ENCODE measurements around the gene UBL4A.

UBL4A gene

DNA sequence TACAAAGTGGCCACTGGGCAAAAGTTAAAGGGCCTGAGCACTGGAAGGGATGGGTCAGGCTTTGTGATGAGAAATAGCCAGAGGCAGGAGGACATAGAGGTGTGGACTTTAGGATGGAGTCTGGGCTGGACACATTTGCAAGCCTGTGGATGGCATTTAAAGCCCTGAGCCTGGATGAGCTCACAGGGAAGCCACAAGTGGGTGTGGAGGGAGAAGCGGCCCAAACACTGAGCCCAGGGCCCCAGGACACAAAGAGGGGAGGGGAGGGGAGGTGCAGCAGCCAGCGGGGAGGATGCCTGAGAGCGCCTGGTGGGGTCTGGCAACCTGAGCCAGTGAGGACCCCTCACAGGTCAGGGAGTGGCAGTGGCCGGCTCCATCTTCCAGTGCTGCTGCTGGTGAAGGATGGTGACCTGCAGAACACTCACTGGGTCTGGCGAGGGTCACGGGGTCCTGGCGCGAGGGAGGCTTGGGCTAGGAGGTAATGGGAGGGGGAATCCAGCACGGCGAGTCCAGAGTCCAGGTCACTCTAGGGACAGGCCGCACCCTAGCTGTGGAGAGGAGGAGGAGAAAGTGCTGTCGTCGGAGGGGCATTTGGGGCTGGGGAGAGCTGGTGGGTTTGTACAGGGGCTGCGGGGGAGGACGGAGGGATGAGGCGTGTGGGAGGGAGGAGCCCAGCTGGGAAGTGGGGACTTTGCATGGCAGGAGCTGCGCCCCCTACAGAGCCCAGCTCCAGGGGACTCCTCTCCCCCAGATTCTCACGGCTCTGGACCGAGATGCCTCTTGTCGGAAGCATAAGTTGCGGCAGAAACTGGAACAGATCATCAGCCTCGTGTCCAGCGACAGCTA lies 14.4 kb downstream of the UBL4A start:
- TF ChIP-seq, protein P1, sequence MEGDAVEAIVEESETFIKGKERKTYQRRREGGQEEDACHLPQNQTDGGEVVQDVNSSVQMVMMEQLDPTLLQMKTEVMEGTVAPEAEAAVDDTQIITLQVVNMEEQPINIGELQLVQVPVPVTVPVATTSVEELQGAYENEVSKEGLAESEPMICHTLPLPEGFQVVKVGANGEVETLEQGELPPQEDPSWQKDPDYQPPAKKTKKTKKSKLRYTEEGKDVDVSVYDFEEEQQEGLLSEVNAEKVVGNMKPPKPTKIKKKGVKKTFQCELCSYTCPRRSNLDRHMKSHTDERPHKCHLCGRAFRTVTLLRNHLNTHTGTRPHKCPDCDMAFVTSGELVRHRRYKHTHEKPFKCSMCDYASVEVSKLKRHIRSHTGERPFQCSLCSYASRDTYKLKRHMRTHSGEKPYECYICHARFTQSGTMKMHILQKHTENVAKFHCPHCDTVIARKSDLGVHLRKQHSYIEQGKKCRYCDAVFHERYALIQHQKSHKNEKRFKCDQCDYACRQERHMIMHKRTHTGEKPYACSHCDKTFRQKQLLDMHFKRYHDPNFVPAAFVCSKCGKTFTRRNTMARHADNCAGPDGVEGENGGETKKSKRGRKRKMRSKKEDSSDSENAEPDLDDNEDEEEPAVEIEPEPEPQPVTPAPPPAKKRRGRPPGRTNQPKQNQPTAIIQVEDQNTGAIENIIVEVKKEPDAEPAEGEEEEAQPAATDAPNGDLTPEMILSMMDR (IDR thresholded peaks at IDR 0.05) = no peak
- Histone ChIP-seq H3K9me3 (no peaks in the 10 kb centered on the region), H3K4me1 (ENCODE audit: control insufficient read depth in 1 of 2, insufficient read depth in 1 of 2, low read depth in 1 of 2, low read length in 1 of 2) (no peaks in the 10 kb centered on the region), H3K4me3 (ENCODE audit: low read depth in 1 of 2, low read length in 1 of 2) (no peak overlapping the region), H3K27ac (no peak overlapping the region), H3K27me3 (no peaks in the 10 kb centered on the region), H3K36me3 (no peaks in the 10 kb centered on the region)

DNA sequence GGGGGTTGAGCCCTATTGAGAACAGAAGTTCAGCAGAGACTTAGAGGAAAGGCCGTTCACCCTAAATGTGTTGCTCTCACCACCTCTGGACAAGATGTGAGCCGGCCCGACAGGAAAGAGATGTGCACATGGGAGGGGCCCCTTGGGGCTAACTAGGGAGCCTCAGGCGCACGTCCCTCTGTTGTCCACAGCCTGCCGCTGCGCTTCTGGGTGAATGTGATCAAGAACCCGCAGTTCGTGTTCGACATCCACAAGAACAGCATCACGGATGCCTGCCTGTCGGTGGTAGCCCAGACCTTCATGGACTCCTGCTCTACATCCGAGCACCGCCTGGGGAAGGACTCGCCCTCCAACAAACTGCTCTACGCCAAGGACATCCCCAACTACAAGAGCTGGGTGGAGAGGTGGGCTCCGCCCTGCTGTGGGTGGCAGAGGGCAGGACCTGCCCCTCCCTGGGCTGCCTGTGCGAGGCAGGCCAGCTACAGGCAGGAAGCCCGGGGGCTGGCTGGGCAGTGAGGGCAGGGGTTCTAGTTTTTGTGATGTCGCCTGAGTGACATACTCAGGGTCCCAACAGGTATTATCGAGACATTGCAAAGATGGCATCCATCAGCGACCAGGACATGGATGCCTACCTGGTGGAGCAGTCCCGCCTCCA lies 15.4 kb downstream of the UBL4A start:
- no peaks in the 10 kb centered on the region for H3K36me3 ChIP-seq
- TF ChIP-seq, protein P1 (IDR thresholded peaks at IDR 0.05) = no peak

GRCh38 chrX:154470434-154470833 lies 16.0 kb downstream of the UBL4A start:
- H3K27me3 ChIP-seq = no peaks in the 10 kb centered on the region
- no peaks in the 10 kb centered on the region for H3K4me1 ChIP-seq (ENCODE audit: control insufficient read depth in 1 of 2, insufficient read depth in 1 of 2, low read depth in 1 of 2, low read length in 1 of 2)
- H3K27ac ChIP-seq = no peak overlapping the region
- H3K9me3 ChIP-seq = no peaks in the 10 kb centered on the region
- H3K36me3 ChIP-seq = no peaks in the 10 kb centered on the region
- no peak overlapping the region for H3K4me3 ChIP-seq (ENCODE audit: low read depth in 1 of 2, low read length in 1 of 2)
- TF ChIP-seq, protein P1 (IDR thresholded peaks at IDR 0.05) = no peak

More for the DNA sequence above, 15.4 kb downstream of the UBL4A start:
- no peaks in the 10 kb centered on the region for H3K27me3 ChIP-seq
- H3K4me1 ChIP-seq (ENCODE audit: control insufficient read depth in 1 of 2, insufficient read depth in 1 of 2, low read depth in 1 of 2, low read length in 1 of 2) = no peaks in the 10 kb centered on the region
- no peak overlapping the region for H3K4me3 ChIP-seq (ENCODE audit: low read depth in 1 of 2, low read length in 1 of 2)
- H3K27ac ChIP-seq = no peak overlapping the region
- H3K9me3 ChIP-seq = no peaks in the 10 kb centered on the region

DNA sequence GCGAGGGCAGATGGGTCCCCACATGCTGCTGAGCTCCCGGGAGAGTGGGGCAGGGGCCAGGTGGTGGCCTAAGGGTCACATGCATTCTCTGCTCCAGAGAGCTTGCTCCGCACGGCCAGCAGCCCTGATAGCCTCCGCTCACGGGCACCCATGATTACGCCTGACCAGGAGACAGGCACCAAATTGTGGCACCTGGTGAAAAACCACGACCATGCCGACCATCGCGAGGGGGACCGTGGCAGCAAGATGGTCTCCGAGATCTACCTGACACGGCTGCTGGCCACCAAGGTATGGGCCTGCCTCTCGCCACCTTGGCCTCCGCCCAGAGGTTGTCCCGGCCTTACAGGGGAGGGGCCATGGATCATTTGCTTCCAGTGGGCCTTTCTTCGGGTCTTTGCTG lies 16.5 kb downstream of the UBL4A start:
- Histone ChIP-seq H3K9me3 (no peaks in the 10 kb centered on the region), H3K4me3 (ENCODE audit: low read depth in 1 of 2, low read length in 1 of 2) (no peak overlapping the region), H3K27ac (no peak overlapping the region), H3K4me1 (ENCODE audit: control insufficient read depth in 1 of 2, insufficient read depth in 1 of 2, low read depth in 1 of 2, low read length in 1 of 2) (no peaks in the 10 kb centered on the region), H3K27me3 (no peaks in the 10 kb centered on the region), H3K36me3 (no peaks in the 10 kb centered on the region)
- TF ChIP-seq, protein P1 (IDR thresholded peaks at IDR 0.05) = no peak

GRCh38 chrX:154469114-154469513 lies 17.3 kb downstream of the UBL4A start:
- no peak overlapping the region for H3K4me3 ChIP-seq (ENCODE audit: low read depth in 1 of 2, low read length in 1 of 2)
- H3K9me3 ChIP-seq = no peaks in the 10 kb centered on the region
- H3K4me1 ChIP-seq (ENCODE audit: control insufficient read depth in 1 of 2, insufficient read depth in 1 of 2, low read depth in 1 of 2, low read length in 1 of 2) = no peaks in the 10 kb centered on the region
- no peak overlapping the region for H3K27ac ChIP-seq
- TF ChIP-seq, protein P1 (IDR thresholded peaks at IDR 0.05) = no peak
- no peaks in the 10 kb centered on the region for H3K27me3 ChIP-seq
- H3K36me3 ChIP-seq = no peaks in the 10 kb centered on the region
